ENCODE measurements around the gene RIPPLY2.
"Not testable (repeated sequence)": the region's sequence is repeated elsewhere in the genome, so short reads cannot be mapped to it uniquely, and the experiment has no call there.

The RIPPLY2 gene

GRCh38 chr6:83860782-83861495 is 7.8 kb downstream of the RIPPLY2 start:
- DNase-seq: no peak

- DNase-seq: no peak
Measured at GRCh38 chr6:83862776-83863471, 9.8 kb downstream of the RIPPLY2 start.

- no peak for DNase-seq
Measured at GRCh38 chr6:83867043-83867442, 13.9 kb downstream of the RIPPLY2 start.

GRCh38 chr6:83867527-83868161 is 14.5 kb downstream of the RIPPLY2 start:
- peak; percentile 5 for DNase-seq

GRCh38 chr6:83868639-83869038 is 15.5 kb downstream of the RIPPLY2 start:
- DNase-seq: no peak

GRCh38 chr6:83870649-83871048 is 17.5 kb downstream of the RIPPLY2 start:
- no peak for DNase-seq

GRCh38 chr6:83872386-83873118 is 19.4 kb downstream of the RIPPLY2 start:
- DNase-seq: no peak

GRCh38 chr6:83873869-83874268 is 20.7 kb downstream of the RIPPLY2 start:
- DNase-seq: no peak

GRCh38 chr6:83875843-83876242 is 22.7 kb downstream of the RIPPLY2 start:
- no peak for DNase-seq

- no peak for DNase-seq
Measured at GRCh38 chr6:83878902-83879644, 25.9 kb downstream of the RIPPLY2 start.

- no peak for DNase-seq
Measured at GRCh38 chr6:83879746-83880145, 26.6 kb downstream of the RIPPLY2 start.

GRCh38 chr6:83883240-83883639 is 30.1 kb downstream of the RIPPLY2 start:
- DNase-seq: no peak

- peak; percentile 52 for DNase-seq
Measured at GRCh38 chr6:83884523-83884922, 31.4 kb downstream of the RIPPLY2 start.

GRCh38 chr6:83885984-83886383 is 32.8 kb downstream of the RIPPLY2 start:
- no peak for DNase-seq

GRCh38 chr6:83889621-83890020 is 36.5 kb downstream of the RIPPLY2 start:
- no peak for DNase-seq

- no peak for DNase-seq
Measured at GRCh38 chr6:83890520-83890919, 37.4 kb downstream of the RIPPLY2 start.

- DNase-seq: no peak
Measured at GRCh38 chr6:83891586-83891985, 38.4 kb downstream of the RIPPLY2 start.

GRCh38 chr6:83893024-83893423 is 39.9 kb downstream of the RIPPLY2 start:
- DNase-seq: no peak

GRCh38 chr6:83897094-83897493 is 43.9 kb downstream of the RIPPLY2 start:
- not testable (repeated sequence) for DNase-seq

GRCh38 chr6:83901624-83902023 is 48.5 kb downstream of the RIPPLY2 start:
- DNase-seq: no peak

GRCh38 chr6:83904395-83904794 is 51.2 kb downstream of the RIPPLY2 start:
- no peak for DNase-seq

- DNase-seq: no peak
Measured at GRCh38 chr6:83905648-83906047, 52.5 kb downstream of the RIPPLY2 start.
